H9 (cell line): ENCODE results near the gene ADARB2. TPM values are rescaled to one million over a fixed set of nuclear protein-coding genes. Genes with fewer than 3 reads are reported as not detected.

ENCODE experiments used
- DNase-seq: peaks from one replicate; pipeline ENCODE4 v3.0.0-alpha.2; 2017
- H2AFZ ChIP-seq: one replicate; pipeline ENCODE4 v1.6.1; 2013; ENCODE audit warnings: mild to moderate bottlenecking, low read length, control low read depth, moderate library complexity
- H2AK5ac ChIP-seq: 2 replicates; pipeline ENCODE4 v1.6.1; 2013; ENCODE audit warnings: low read length, control low read depth, mixed read lengths; ENCODE audit not compliant: insufficient read length
- H2BK120ac ChIP-seq: one replicate; pipeline ENCODE4 v1.6.1; 2013; ENCODE audit warnings: low read depth, mild to moderate bottlenecking, low read length, control low read depth, inconsistent platforms; ENCODE audit not compliant: poor library complexity, severe bottlenecking
- H2BK12ac ChIP-seq: 2 replicates; pipeline ENCODE4 v1.6.1; 2013; ENCODE audit warnings: low read length, control low read depth, mixed read lengths, low read depth; ENCODE audit not compliant: insufficient read length
- H2BK15ac ChIP-seq: 2 replicates; pipeline ENCODE4 v1.6.1; 2013; ENCODE audit warnings: low read depth, low read length, control low read depth
- H2BK20ac ChIP-seq: one replicate; pipeline ENCODE4 v1.6.1; 2013; ENCODE audit warnings: low read depth, mild to moderate bottlenecking, low read length, control low read depth, inconsistent platforms; ENCODE audit not compliant: poor library complexity, severe bottlenecking
- H2BK5ac ChIP-seq: 2 replicates; pipeline ENCODE4 v1.6.1; 2013; ENCODE audit warnings: low read length, control low read depth, mixed read lengths; ENCODE audit not compliant: insufficient read length
- H3K14ac ChIP-seq: 2 replicates; pipeline ENCODE4 v1.6.1; 2013; ENCODE audit warnings: low read length, control low read depth; ENCODE audit not compliant: insufficient read depth
- H3K18ac ChIP-seq: 2 replicates; pipeline ENCODE4 v1.6.1; 2013; ENCODE audit warnings: low read depth, mild to moderate bottlenecking, mixed read lengths, low read length, control low read depth; ENCODE audit not compliant: insufficient read length
- H3K23ac ChIP-seq: 2 replicates; pipeline ENCODE4 v1.6.1; 2013; ENCODE audit warnings: low read length, control low read depth, mixed read lengths, low read depth; ENCODE audit not compliant: insufficient read length
- H3K23me2 ChIP-seq: 2 replicates; pipeline ENCODE4 v1.6.1; 2013; ENCODE audit warnings: low read depth, mild to moderate bottlenecking, mixed read lengths, low read length, control low read depth; ENCODE audit not compliant: insufficient read length, poor library complexity, severe bottlenecking
- H3K27ac ChIP-seq: 2 replicates; pipeline ENCODE4 v1.5.1; 2013; ENCODE audit warnings: low read length, control low read depth, mixed read lengths, low read depth; ENCODE audit not compliant: insufficient read length
- H3K27me3 ChIP-seq: 2 replicates; pipeline ENCODE4 v1.6.1; 2013; ENCODE audit warnings: low read length, control low read depth, inconsistent platforms; ENCODE audit not compliant: insufficient read depth
- H3K4ac ChIP-seq: 2 replicates; pipeline ENCODE4 v1.6.1; 2013; ENCODE audit warnings: low read depth, mild to moderate bottlenecking, control low read depth, inconsistent platforms, low read length, moderate library complexity
- H3K4me1 ChIP-seq: 2 replicates; pipeline ENCODE4 v1.6.1; 2013; ENCODE audit warnings: low read length, control low read depth, inconsistent platforms; ENCODE audit not compliant: insufficient read depth
- H3K4me2 ChIP-seq: 2 replicates; pipeline ENCODE4 v1.6.1; 2013; ENCODE audit warnings: low read length, control low read depth, mixed read lengths; ENCODE audit not compliant: insufficient read length, insufficient read depth
- H3K56ac ChIP-seq: 2 replicates; pipeline ENCODE4 v1.6.1; 2013; ENCODE audit warnings: low read depth, mild to moderate bottlenecking, mixed read lengths, low read length, control low read depth; ENCODE audit not compliant: insufficient read length
- H3K79me1 ChIP-seq: 2 replicates; pipeline ENCODE4 v1.6.1; 2013; ENCODE audit warnings: low read depth, mild to moderate bottlenecking, moderate library complexity, low read length, control low read depth, inconsistent platforms; ENCODE audit not compliant: insufficient read depth, poor library complexity, severe bottlenecking
- H3K79me2 ChIP-seq: 2 replicates; pipeline ENCODE4 v1.6.1; 2013; ENCODE audit warnings: low read length, control low read depth, inconsistent platforms; ENCODE audit not compliant: insufficient read depth
- H3K9ac ChIP-seq: 2 replicates; pipeline ENCODE4 v1.6.1; 2013; ENCODE audit warnings: low read length, control low read depth, mixed read lengths; ENCODE audit not compliant: insufficient read length; ENCODE audit errors: extremely low read depth
- H3K9me3 ChIP-seq: one replicate; pipeline ENCODE4 v1.6.1; 2013; ENCODE audit warnings: low read depth, low read length, inconsistent platforms; ENCODE audit not compliant: control insufficient read depth
- H3T11ph ChIP-seq: one replicate; pipeline ENCODE4 v1.6.1; 2013; ENCODE audit warnings: mild to moderate bottlenecking, low read length, control low read depth, inconsistent platforms
- H4K20me1 ChIP-seq: one replicate; pipeline ENCODE4 v1.6.1; 2013; ENCODE audit not compliant: control insufficient read depth, insufficient read length, insufficient read depth
- H4K5ac ChIP-seq: 2 replicates; pipeline ENCODE4 v1.6.1; 2013; ENCODE audit warnings: low read depth, mild to moderate bottlenecking, mixed read lengths, low read length, control low read depth; ENCODE audit not compliant: insufficient read length
- H4K8ac ChIP-seq: replicated peaks from 2 replicates; pipeline ENCODE4 v1.6.1; 2013; ENCODE audit warnings: low read length, control low read depth, mixed read lengths, low read depth; ENCODE audit not compliant: insufficient read length
- H4K91ac ChIP-seq: 2 replicates; pipeline ENCODE4 v1.6.1; 2013; ENCODE audit warnings: low read depth, mild to moderate bottlenecking, moderate library complexity, mixed read lengths, low read length, control low read depth; ENCODE audit not compliant: insufficient read length
- H3K27ac Mint-ChIP-seq, 3 experiments: 2 replicates in 2 of 3; 3 replicates in 1 of 3; pipeline ENCODE4 v1.8.0; 2020 to 2021; ENCODE audit warnings: mixed read lengths in 3 of 3, mild to moderate bottlenecking in 1 of 3, moderate library complexity in 1 of 3
- H3K27me3 Mint-ChIP-seq: 2 replicates; pipeline ENCODE4 v1.8.0; 2021; ENCODE audit warnings: low read depth, mild to moderate bottlenecking, moderate library complexity, mixed read lengths
- H3K36me3 Mint-ChIP-seq, 3 experiments: 2 replicates in 2 of 3; 3 replicates in 1 of 3; pipeline ENCODE4 v1.8.0; 2020 to 2021; ENCODE audit warnings: low read depth in 3 of 3, mixed read lengths in 3 of 3; ENCODE audit not compliant: insufficient read depth in 1 of 3
- H3K4me1 Mint-ChIP-seq, 2 experiments: 2 replicates each; pipeline ENCODE4 v1.8.0; 2020; ENCODE audit warnings: mixed read lengths in 2 of 2
- H3K4me3 Mint-ChIP-seq, 2 experiments: 2 replicates in 1 of 2; 3 replicates in 1 of 2; pipeline ENCODE4 v1.8.0; 2020 to 2021; ENCODE audit warnings: mild to moderate bottlenecking in 2 of 2, mixed read lengths in 2 of 2, moderate library complexity in 1 of 2
- H3K9me3 Mint-ChIP-seq, 2 experiments: 2 replicates in 1 of 2; 3 replicates in 1 of 2; pipeline ENCODE4 v1.8.0; 2020; ENCODE audit warnings: mild to moderate bottlenecking in 2 of 2, mixed read lengths in 2 of 2, moderate library complexity in 1 of 2
- WGBS: extraction: QIAGEN DNeasy Blood & Tissue Kit; methylation state at CpG from one replicate; pipeline ENCODE4 v1.1.7; 2013; ENCODE audit warnings: missing lambda C conversion rate, low lambda C conversion rate, mixed read lengths; ENCODE audit not compliant: insufficient read length; ENCODE audit errors: extremely low coverage; 5-methylcytosine and 5-hydroxymethylcytosine counted together
- total RNA-seq: library from RNA; stranded (reverse); gene quantifications from 2 replicates; pipeline ENCODE4 v1.2.1, GENCODE V29; 2021
- TF ChIP-seq, protein P1 (sequence below): fragments of 200-600 bp; sonication (generic); conservative IDR thresholded peaks from 3 replicates; pipeline ENCODE4 v1.8.0; 2021; ENCODE audit warnings: antibody characterized with exemption, mild to moderate bottlenecking

Gene ADARB2
- total RNA-seq, 1 experiment from 2014 or later, result 0.87 TPM

- Mint-ChIP-seq H3K9me3 (no peaks in the 10 kb centered on the region), H3K4me3 (no peak overlapping the region), H3K27ac (no peak overlapping the region; a peak in 1 of 7 replicates), H3K4me1 (peaks cover 3 to 25% of the 10 kb centered on the region in 2 experiments; a peak in 2 of 4 replicates), H3K36me3 (no peaks in the 10 kb centered on the region; a peak in 1 of 7 replicates), H3K27me3 (peaks cover 1% of the 10 kb centered on the region; the same call in 1 of the 2 replicates)
- no peaks in the 10 kb centered on the region for H3K23me2 ChIP-seq
- no peak overlapping the region for H3K18ac ChIP-seq
- H3K27me3 ChIP-seq, result no peaks in the 10 kb centered on the region
- no peak overlapping the region for H2BK12ac ChIP-seq
- H2AK5ac ChIP-seq, result no peak overlapping the region
- H3K14ac ChIP-seq, result no peak overlapping the region
- H4K20me1 ChIP-seq, result no peaks in the 10 kb centered on the region
- H3K4me1 ChIP-seq, result no peaks in the 10 kb centered on the region; the same call in 1 of the 2 replicates
- H4K5ac ChIP-seq, result no peak overlapping the region
- H2BK120ac ChIP-seq, result no peak overlapping the region
- no peak overlapping the region for H3K56ac ChIP-seq
- no peak overlapping the region for H2BK15ac ChIP-seq
- no peaks in the 10 kb centered on the region for H3K79me1 ChIP-seq
- TF ChIP-seq, protein P1, sequence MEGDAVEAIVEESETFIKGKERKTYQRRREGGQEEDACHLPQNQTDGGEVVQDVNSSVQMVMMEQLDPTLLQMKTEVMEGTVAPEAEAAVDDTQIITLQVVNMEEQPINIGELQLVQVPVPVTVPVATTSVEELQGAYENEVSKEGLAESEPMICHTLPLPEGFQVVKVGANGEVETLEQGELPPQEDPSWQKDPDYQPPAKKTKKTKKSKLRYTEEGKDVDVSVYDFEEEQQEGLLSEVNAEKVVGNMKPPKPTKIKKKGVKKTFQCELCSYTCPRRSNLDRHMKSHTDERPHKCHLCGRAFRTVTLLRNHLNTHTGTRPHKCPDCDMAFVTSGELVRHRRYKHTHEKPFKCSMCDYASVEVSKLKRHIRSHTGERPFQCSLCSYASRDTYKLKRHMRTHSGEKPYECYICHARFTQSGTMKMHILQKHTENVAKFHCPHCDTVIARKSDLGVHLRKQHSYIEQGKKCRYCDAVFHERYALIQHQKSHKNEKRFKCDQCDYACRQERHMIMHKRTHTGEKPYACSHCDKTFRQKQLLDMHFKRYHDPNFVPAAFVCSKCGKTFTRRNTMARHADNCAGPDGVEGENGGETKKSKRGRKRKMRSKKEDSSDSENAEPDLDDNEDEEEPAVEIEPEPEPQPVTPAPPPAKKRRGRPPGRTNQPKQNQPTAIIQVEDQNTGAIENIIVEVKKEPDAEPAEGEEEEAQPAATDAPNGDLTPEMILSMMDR, result no peak
- no peak overlapping the region for H2AFZ ChIP-seq
- H3K9me3 ChIP-seq, result no peaks in the 10 kb centered on the region
- H2BK20ac ChIP-seq, result no peak overlapping the region
- no peak overlapping the region for H3K27ac ChIP-seq
- WGBS, result no CpG with 5 or more reads among the region's 6 CpGs
- no peak overlapping the region for H3K4me2 ChIP-seq
- H2BK5ac ChIP-seq, result no peak overlapping the region
- H3K23ac ChIP-seq, result no peak overlapping the region
- H3K4ac ChIP-seq, result no peak overlapping the region
- H3K79me2 ChIP-seq, result no peaks in the 10 kb centered on the region
- H3K9ac ChIP-seq, result no peak overlapping the region
- no peak overlapping the region for H4K91ac ChIP-seq
- no peak overlapping the region for H4K8ac ChIP-seq
- H3T11ph ChIP-seq, result no peak overlapping the region
- no peak for DNase-seq
Measured at GRCh38 chr10:1677307-1677939, 59.9 kb downstream of the ADARB2 start.
